ENCODE measurements around the gene UCP1.
A peak's percentile ranks its signal among the peaks of the same experiment; 100 is the strongest.

UCP1 gene, protein sequence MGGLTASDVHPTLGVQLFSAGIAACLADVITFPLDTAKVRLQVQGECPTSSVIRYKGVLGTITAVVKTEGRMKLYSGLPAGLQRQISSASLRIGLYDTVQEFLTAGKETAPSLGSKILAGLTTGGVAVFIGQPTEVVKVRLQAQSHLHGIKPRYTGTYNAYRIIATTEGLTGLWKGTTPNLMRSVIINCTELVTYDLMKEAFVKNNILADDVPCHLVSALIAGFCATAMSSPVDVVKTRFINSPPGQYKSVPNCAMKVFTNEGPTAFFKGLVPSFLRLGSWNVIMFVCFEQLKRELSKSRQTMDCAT

DNA sequence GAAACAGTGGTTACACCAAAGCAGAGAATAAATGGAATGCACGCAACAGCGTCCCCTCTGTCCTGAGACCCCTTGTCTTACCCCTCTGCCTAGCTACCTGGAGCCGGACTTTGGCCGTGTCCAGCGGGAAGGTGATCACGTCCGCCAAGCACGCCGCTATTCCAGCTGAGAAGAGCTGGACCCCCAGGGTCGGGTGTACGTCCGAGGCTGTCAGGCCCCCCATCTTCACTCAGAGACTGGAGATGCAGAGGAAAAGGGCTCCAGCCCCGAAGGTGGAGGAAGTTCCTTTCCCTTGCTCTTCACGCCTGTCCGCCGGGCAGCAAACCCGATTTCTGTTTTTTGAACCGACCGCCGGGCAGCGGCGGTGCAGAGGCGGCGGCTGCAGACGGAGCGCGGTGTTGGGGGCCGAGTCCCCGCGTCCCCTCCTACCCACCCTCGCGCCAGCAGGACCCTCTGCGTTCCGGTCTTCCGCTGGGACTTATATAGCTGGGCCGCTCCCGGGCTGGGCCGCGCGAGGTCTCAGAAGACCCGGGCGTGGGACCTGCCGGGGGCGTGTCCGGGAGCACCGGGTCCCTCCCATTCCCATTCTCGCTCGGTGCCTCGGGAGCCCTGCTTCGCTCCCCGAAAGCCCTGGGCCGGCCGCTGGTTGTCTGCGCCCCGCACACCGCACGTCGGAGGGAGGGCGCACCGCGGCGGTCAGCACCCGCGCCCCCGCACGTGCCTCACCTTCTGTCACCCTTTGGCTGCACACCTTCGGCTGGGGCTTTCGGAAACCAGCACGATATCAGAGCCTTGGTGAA, at the start of gene UCP1:
Gene UCP1, minus strand, starts transcription at position 455 of the 800 bp plus-strand sequence. Its CDS starts 232 bp downstream, at position 223.
- no peak for DNase-seq

DNA sequence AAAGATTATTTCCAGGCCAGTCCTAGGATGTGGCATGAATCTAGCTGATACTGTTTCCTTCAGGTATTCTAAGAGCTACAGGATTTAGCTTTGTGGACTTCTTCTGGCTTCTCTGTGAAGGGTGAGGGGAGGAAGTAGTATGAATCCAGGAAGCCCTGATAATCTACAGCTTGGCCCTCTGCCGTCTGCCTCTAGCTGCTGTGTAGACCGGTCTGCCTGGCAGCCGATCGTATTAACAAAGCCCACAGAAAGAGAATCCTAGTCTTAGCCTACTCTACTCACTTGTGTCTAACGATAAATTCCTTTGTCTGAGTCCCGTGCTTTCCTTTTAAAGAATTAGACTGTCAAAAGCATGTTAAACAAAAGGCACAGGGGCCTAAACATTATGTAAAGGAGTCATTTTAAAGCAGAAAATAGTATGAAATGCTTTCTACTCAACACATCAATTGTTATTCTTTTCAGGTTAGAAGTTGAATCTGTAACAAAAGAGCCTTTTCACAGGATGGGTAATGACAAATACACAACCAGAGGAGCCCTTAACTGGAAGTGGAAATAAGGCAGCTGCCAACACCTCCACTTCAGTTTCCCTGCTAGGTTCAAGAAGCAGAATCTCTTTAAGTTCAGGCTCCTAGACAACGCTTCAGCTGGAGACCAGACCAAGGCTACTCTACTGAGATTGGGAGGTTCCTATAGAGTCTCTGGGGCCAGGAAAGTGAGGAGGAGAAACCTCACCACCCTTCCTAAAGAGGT, 48.9 kb upstream of the UCP1 start:
- no peak for DNase-seq

DNA sequence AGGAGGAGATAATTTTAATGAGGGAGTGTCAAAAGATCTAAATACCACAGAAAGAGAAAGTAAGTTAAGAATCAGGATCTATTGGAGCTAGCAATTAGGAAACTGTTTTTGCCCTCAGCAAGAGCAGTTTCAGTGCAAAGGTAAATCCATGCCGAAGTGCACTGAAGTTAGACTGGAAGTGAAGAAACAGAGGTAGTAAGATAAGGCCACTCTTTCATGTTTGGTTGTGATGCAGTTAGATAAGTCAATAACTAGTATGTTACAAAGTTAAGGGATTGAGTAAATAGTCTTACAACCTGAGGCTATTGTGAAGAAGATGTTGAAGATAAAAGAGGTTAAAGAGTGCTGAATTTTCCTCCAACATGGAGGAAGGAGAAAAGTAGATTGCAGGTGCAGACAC, 46.7 kb upstream of the UCP1 start:
- DNase-seq = no peak

DNA sequence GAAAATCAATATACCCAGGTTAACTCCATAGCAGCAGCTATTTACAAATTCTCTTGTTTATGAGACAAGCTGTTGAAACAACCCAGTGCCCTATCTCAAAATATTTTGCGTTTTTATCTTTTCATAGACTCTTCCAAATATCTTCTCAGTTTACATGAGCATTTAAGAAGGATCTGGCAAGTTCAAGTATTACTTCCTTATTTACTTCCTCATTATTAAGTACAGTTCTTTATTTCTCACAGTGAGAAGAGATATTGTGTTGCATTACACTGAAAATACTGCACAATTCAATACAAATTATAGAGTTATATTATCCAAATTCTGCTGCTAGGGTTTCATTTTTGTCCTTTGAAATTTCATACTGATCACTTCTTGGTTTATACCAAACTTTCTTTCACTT, 43.6 kb upstream of the UCP1 start:
- DNase-seq = no peak

DNA sequence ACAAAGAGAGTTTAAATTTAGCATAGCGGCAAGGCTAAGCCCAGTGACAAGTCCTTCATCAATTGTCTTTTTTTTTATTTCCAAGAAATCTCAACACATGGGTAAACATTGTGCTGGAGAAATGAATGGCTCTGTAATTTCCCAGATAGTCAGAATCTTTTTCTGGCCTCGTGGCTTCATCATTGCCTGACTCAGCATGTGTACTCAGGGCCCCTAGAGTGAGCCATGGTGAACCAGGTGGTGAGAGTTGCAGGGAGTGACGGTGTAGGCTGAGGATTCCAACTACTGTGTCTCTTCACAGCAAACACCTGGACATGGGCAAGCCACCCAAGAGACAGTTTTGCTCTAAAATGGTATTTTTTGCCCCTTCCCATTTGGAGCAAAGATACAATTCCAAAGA, 43.1 kb upstream of the UCP1 start:
- DNase-seq = no peak

DNA sequence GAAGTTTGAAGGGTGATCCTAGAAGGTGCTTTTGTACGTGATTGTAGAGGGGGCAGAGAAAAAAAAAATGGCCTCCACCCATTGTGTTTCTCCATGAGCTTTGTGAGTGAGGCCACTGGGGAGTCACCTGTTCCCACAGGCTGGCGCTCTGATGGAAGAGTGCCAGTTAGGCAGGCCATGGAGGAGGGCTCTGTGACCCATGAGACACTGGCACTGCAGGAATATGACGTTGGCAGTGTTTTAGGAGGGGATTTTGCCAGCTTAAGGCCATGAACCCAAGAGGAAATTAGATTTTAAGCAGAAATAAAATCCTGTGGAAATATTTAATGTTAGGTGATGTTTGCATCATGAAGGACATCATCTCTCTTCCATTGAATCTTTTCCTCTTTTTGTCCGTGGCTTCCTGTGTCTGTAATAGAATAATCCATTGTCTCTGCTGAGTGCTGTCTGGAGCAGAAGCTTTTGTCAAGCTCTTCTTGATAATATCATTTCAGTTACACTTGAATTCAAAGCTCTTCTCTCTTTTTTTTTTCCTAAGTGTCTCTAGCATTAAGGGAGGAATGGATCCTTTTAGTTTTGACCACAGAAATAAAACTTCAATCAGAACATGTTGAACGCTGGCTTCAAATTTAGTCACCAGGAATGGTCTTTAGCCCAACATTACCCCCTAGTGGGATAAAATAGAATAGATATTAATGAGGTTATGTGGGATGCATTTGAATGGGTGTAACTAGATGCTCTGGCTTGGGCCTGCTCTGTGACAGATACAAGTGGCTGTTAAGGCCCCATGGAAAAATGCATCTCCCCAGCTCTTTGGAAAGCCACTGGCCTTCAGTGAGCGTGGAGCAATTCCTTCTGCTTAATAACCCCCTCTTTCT, 41.0 kb upstream of the UCP1 start:
- DNase-seq = peak; percentile 25

DNA sequence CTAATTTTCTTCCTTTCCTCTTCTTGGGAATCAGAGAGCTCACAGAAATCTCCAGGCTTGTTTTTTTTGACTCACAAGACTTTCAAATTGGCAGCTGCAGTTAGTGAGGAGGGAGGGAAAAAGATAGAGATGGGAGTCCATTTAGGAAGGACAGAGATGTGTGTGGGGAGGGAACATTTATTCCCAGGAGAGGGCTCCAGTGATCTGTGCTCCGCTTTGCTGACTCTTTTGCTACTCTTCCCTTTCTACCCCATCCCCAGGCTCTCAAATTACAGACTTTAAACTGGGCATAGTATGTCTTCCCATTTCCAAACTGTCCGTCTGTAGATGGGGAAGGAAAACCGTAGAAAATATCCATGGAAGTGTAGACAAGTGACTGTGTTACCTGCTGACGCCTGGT, 39.1 kb upstream of the UCP1 start:
- no peak for DNase-seq

DNA sequence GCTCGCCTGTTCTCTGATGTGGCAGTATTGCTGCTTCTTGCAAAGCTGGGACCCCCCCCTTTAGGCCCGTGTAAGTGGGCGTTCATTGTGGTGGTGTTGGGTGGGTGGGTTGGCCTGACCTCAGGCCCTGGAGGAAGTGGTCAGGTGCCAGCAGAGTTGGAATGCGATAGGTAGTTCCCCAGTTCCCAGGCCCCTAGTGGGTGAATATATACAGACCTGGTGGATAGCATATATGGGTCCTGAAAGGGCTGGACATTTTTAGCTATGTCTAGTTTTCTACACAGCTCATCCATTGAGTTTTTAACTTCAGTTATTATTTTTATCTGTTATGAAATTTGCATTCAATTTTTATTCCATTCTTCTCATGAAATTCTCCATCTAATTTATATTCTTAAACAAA, 35.8 kb upstream of the UCP1 start:
- DNase-seq = no peak

DNA sequence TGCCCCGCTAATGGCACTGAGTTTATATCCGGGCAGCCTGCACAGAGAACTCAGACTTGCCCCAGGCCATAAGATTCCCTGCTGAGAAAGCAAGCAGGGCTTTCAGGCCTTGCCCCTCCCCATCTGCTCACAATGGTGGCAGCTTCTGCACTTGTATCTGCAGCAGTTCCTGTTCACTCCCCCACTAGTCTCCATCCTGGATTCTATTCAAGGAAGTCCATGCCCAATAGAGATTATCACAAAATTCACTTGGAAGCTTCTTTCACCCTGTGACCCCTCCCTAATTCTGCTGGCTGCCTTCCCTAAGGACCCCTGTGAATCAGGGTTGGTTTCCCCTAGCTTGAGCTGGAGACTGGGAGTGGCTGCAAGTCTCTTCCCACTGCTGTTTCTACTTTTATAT, 34.5 kb upstream of the UCP1 start:
- no peak for DNase-seq

DNA sequence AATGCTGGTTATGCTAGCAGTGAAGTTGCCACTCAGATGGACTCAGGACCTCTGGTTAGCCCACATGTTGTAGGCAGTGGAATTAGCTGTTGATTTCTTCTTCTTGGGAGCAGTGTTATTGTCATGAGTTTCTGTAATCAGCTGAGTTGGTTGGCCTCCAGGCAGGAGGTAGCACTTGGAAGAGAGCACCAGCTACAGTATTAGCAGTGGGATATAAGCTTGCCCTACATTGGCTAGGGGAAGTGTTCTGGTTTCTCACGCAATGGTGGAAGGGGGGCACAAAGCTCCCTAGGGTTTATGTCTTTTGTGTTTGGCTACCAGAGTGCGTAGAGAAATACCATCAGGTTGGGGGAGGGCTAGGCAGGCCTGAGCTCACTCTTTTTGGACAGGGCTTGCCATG, 34.0 kb upstream of the UCP1 start:
- no peak for DNase-seq

DNA sequence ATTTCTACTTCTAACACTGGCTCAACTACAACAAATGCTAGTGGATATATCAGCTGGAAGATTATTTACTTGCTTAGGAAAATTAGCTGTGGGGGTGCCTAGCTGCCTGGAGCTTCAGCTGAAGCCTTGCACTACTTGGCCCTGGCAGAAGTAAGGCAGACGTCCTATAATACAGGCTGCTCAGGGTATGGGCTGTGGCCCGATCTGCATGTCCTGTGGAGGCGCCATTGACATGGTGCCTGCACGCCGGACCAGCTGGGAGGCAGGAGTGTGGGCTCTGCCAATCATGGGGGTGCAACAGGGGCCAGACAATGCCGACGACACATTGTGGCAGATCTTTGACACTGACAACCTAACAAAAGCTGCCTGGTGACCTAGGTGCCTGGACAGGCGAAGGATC, 31.6 kb upstream of the UCP1 start:
- no peak for DNase-seq

DNA sequence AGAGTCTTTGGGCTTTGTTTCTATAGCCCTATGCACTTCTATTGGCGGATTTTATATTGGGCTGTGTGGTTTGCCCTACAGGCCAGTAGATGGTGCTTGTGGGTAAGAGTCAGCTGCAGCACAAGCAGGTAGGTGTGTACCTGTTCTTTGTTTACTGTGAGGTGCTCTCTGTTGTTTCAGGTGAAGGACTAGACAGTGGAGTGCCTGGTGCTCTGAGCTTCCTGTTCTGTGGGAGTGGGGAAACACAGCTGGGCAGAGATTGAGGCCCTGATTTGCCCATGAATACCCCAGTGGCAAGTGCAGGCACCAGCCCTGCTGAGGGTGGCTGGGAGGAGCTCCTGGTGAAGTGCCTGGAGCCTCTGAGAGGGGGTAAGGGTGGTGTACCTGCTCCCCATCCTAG, 26.3 kb upstream of the UCP1 start:
- DNase-seq = no peak

DNA sequence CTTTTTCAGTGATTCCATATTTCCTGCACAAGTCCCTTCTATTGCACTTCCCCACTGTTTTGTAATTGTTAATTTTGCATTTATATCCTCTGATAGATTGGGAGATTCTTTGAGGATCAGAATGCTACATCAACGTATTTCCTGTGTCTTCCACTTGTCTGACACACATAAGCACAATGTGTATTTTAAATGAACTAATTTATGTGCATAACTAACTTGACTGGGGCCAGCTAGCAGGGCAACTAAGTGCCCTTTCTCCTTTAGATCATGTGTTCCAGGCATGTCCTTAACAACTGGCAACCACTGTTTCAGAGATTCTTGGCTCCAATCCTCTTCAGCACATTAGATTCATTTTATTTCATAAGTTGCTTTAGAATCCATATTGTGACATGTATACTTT, 15.7 kb upstream of the UCP1 start:
- no peak for DNase-seq

DNA sequence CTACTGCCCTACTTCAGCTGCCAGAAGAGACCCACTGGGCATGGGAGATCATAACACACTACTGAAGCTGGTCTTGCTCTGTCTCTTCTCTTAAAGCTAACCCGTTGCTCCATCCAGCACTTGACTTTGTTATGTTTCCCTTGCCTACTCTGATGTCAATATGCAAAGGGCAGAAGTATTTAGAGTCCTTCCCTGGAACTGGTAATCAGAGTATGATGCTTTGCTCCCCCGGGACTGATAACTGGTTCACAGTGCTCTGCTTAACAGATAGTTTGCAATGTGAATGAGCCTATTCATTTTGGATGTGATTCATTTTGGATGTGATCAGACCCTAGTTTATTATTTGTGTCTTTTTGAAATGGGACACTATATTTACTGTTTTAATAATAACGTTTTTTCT, 12.3 kb upstream of the UCP1 start:
- no peak for DNase-seq

DNA sequence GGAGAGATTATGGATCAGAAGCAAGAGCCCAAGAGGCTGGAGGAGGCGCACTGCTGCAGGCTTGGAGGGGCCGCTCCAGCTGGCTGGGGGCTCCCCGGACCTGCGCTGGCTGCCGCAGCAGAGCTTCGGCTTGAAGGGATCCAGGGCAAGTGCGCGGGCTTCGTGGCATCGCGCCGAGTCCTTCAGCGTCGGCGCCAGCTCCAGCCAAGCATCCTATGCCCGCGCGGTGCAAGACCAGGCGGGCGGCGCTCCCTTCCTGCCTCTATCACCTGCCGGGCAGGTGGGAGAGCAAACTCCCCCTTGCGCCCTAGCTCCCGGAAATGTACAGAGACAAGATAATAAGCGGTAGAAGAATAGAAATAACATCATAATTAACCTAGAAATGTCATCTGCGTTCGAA, 10.5 kb upstream of the UCP1 start:
- peak; percentile 11 for DNase-seq

DNA sequence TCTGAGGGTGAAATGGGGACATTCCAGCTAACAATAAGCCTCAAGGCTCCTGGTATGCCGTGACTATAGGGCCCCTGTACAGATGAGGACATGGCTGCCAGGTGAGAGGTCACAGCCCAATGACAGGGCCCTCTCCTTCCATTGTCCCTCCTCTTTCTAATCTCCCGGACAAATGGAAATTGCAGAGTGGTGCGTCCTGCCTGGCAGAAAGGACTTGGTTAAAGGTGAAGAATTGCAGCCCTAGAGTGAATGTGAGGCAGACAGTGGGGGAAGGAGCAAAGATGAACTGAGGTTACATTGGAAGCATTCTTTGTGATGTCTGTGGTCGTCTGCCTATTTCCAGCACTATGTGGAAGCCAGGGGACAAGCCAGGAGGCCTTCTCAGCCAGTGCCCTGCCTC, 6.7 kb upstream of the UCP1 start:
- no peak for DNase-seq

DNA sequence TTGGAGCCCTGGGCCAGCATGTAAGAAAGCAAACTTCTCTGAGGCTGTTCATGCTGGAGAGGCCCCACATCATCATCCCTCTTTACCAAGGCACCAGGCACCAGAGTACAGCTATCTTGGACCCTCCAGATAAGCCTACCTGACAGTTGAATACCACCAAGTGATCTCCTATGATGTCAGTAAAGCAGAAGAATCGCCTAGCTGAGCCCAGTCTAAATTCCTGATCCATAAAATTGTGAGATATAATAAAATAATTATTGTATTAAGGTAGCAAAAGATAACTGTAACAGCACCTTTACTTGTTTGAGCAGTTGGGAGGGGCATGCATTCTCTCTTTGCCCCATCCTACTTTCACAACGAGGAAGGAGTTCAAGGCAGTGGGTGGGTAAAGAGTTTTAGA, 2.9 kb upstream of the UCP1 start:
- no peak for DNase-seq

DNA sequence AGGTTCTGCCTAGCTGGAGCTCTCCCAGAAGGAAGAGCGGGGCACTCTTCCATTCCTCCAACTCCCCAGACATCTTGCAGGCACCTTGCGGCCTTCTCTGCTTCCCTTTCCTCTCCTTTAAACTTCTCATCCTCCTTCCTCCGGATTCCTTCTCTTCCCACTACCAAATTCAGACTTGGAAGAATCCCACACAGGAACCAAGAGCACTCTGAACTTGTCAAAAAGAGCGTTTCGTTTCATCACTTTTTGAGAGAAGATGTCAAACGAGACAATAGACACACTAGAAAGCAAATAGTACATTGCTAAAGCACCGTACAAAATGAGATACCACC, 512 bp upstream of the UCP1 start:
- no peak for DNase-seq

DNA sequence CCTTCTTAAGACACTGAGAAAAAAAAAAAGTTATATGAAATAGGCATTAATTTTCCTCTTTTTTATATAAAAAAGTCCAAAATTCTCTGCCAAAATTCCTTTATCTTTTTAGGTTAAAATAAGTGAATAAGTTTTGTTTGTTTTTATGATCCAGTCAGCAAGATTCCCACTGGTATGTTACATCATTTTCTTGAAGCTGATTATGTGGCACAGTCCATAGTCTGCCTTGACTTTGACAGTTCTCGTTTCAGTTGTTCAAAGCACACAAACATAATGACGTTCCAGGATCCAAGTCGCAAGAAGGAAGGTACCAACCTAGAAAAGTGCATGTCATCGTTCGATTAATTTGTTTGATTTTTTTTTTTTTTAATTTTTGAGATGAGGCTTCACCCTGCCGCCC, 9.1 kb downstream of the UCP1 start:
- no peak for DNase-seq

DNA sequence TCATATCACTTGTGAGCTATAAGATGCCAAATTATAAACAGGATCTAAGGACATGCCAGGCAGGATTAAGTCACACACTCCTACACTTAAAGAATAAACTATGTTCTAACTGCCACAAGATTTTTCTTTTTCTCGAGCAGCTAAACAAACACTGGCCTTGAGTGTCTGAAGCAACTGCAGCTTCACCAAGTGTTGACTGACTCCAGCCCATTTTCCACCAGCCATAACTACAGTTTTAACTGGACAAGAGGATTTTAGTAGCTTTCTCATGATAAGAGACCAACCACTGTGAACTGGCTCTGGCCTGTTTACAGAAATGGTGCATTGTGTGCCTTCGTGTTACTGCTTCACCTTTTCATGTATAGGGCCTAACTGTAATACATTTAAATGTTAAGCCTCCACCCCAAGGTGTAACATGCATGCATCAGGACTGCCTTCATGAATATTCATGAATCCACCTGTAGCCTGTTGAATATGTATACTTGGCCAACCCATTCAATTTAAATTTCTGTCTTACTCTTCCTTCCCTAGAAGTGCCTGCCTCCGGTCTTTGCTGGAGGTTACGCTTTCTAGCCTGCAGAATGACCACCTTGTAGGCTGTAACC, 10.8 kb downstream of the UCP1 start:
- no peak for DNase-seq

DNA sequence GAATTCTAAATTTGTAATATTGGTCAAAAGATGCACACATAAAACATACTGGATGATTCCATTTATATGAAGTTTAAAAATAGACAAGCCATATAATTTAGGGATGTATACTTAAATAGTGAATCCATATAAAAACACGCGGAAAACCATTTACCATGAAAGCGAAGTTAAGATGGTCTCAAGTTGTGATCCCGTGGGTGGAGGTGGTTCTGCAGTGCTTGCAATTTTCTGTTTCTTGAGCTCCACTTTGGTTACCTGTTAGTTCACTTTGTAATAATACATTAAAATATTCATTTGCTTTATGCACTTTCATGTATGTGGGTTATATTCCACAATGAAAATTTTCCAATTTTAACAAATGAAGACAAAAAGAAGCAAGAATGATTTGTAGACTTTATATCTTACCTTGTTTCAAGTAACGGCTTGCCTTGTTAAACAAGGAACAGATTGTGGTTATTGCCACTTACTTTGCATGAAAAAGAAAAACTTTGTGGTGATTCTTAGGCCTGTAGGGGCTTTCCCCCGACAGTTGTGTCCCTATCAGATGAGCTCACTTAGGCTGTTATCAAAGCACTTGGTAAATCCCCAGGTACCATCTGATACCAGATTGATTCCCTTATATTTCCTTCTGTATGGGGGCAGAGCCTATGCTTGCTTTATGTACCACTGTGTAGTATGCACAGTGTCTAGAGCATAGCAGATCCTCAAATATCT, 12.2 kb downstream of the UCP1 start:
- DNase-seq = no peak

DNA sequence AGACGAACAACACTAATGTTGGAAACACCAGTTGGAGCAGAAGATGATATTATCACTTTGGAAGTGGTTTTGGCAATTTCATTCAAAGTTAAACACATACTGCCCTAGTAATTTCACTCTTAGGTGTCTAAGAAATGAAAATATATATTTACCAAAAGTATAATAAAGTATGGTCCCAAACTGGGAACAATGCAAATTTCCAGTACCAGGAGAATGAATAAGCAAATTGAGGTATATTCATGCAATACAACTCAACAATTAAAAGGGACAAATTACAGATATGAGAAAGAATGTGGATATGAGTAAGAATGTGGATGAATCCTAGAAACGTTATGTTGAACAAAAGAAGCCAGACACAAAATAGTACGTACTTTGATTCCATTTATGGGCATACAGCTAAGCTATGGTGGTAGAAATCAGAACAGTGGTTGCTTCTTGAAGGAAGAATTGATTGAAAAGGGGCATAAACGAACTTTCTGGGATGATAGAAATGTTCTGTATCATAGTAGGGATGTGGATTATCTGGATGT, 34.7 kb downstream of the UCP1 start:
- DNase-seq = no peak

Measured in NCI-H774 (cell line).